ENCODE measurements around the gene GTF3C5.

The GTF3C5 gene, protein sequence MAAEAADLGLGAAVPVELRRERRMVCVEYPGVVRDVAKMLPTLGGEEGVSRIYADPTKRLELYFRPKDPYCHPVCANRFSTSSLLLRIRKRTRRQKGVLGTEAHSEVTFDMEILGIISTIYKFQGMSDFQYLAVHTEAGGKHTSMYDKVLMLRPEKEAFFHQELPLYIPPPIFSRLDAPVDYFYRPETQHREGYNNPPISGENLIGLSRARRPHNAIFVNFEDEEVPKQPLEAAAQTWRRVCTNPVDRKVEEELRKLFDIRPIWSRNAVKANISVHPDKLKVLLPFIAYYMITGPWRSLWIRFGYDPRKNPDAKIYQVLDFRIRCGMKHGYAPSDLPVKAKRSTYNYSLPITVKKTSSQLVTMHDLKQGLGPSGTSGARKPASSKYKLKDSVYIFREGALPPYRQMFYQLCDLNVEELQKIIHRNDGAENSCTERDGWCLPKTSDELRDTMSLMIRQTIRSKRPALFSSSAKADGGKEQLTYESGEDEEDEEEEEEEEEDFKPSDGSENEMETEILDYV

DNA sequence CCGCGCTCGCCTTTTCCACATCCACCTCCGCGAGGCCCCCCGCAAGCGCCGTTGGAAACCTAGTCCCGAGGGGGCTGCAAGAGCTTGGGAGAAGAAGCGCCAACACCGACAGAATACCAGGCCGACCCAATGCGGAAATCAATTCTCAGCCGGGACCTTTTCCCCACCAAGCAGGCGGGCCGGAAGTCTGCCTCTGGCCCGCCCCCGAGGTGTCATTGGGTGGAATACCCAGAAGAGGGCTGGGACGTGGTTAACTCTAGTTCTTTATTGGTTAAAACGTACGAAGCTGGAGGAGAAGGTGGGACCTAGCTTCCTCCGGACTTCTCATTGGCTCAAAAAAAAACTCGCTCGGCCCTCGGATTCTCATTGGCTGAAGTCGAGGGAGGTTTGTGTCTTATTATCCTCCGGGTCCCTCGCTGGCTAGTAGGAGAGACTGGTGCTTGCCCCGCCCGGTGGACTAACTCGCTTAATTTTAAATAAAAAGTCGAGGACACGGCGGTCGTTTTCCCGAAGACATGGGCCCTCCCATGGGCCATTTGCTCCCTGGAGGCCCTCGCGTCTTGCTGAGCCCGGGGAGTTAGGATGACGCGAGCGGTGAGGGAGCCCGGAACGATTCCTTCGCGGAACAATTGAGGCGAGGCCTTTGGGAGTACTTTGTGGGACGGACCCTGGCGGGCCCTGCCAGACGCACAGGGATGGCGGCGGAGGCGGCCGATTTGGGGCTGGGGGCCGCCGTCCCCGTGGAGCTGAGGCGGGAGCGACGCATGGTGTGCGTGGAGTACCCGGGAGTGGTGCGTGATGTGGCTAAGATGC is at the start of gene GTF3C5:
Gene GTF3C5, plus strand, starts transcription at position 681 of the 813 bp plus-strand sequence. Its CDS starts 15 bp downstream, at position 696.
- peak within 1 kb of the TSS; percentile 96 for H3K4me3 ChIP-seq (ENCODE audit: low read depth, low read length)
- TF ChIP-seq, protein P1, sequence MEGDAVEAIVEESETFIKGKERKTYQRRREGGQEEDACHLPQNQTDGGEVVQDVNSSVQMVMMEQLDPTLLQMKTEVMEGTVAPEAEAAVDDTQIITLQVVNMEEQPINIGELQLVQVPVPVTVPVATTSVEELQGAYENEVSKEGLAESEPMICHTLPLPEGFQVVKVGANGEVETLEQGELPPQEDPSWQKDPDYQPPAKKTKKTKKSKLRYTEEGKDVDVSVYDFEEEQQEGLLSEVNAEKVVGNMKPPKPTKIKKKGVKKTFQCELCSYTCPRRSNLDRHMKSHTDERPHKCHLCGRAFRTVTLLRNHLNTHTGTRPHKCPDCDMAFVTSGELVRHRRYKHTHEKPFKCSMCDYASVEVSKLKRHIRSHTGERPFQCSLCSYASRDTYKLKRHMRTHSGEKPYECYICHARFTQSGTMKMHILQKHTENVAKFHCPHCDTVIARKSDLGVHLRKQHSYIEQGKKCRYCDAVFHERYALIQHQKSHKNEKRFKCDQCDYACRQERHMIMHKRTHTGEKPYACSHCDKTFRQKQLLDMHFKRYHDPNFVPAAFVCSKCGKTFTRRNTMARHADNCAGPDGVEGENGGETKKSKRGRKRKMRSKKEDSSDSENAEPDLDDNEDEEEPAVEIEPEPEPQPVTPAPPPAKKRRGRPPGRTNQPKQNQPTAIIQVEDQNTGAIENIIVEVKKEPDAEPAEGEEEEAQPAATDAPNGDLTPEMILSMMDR (IDR thresholded peaks at IDR 0.05; ENCODE audit: low read depth, low read length) = no peak

DNA sequence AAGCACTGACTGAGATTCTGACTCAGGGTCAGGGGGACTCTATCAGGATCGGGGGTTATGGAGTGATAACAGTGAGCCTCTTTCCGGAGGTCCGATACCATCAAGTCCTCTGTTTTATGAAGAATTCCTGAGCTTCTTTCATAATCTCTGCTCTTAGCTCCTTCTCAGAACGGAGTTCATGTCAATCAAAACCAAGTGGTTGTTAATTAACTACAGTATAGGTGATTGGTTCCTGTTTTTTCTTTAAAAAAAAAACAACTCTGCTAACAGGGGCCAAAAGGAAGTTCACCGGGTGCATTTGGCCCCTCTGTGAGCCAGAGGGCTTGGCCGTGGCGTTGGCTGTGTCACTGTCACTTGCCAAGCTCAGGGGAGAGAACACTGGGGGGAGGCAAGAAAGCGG is 48.3 kb upstream of the GTF3C5 start:
- no peak overlapping the region for H3K4me3 ChIP-seq (ENCODE audit: low read depth, low read length)
- TF ChIP-seq, protein P1 (IDR thresholded peaks at IDR 0.05; ENCODE audit: low read depth, low read length) = no peak

DNA sequence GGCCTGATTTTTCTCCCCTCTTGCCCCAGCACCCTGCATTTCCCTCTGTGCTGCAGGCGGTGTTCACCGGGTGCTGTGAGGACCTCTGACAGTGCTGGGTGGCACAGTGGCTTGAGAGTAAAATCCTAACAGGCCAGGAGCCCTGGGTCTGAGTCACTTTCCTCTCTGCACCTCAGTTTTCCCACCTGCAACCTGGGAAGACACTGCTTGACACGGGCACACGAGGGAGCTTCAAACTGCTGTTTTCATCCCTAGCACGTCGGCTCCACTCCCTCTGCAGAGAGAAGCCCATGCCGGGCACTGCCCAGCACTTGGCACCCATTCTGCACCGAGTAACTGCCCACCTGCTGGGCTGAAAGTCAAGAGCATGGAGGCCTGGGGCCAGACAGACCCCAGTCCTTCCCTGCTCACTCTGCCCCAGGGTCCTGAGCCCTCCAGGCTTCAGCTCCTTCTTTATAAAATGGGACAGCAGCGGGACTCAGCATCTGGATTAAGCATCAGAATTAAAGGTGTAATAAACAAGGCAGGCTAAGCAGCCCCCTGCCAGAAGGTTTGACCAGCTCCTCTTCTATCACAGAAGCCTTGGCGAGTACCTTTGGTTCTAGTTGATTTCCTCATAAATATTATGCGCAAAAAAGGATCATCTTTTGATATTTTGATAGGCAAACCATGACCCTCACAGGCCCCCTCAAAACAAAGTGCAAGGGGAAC is 47.2 kb upstream of the GTF3C5 start:
- TF ChIP-seq, protein P1 (IDR thresholded peaks at IDR 0.05; ENCODE audit: low read depth, low read length) = no peak
- H3K4me3 ChIP-seq (ENCODE audit: low read depth, low read length) = no peak overlapping the region

DNA sequence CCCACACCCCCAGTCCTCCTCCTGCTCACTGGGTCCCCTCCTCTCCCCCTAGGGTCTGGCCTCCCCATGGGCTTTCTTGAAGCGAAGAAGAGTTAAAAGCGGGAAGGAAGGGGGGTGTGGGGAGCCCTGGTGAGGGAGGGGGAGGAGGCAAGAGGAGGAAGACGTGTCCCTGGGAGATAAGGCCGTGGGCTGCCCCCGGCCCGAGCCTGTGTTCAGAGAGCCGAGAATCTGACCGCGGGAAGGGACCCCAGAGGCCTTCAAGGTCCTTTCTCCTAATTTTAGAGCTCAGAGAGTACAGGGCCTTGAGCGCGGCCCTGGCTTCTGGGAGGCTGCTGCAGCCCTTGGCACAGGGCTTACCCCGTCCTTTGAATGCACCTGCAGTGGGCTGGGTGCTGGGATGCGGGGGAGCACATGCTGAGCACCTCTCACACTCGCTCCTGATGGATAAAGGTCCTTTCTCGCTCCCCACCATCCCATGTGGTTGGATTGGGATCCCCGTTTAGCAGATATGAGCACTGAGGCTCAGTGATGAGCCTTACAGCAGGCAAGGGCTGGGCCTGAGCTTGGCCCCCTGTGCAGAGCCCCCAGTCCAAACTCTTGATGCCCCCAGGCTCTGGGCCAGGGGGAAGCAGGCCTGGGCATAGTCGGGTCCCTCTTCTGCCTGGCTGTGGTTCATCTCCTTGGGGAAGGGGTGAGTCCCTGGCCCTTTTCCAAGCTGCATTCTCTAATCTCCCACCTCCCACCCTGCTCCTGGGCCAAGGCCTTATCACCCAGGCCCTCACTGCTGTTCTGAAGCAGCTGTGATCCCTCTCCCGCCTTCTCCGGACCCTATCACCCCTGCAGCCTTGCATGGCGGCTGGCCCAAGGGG is 46.4 kb upstream of the GTF3C5 start:
- H3K4me3 ChIP-seq (ENCODE audit: low read depth, low read length) = no peak overlapping the region

DNA sequence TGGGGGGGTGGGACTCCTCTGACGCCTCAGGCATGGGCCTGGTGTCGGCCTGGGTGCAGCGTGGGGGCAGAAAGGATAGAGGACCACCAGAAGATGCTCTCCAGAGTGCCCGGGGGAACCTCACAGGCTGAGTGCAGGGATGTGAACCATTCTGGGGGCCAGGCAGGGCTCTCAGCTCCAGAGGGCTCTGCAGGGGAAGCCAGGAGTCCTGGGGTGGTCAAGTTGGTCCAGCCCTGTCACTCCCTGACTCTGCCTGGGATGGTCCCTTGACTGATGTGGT is 45.8 kb upstream of the GTF3C5 start:
- no peak overlapping the region for H3K4me3 ChIP-seq (ENCODE audit: low read depth, low read length)
- TF ChIP-seq, protein P1 (IDR thresholded peaks at IDR 0.05; ENCODE audit: low read depth, low read length) = no peak

More for the DNA sequence above, 46.4 kb upstream of the GTF3C5 start:
- TF ChIP-seq, protein P1 (IDR thresholded peaks at IDR 0.05; ENCODE audit: low read depth, low read length) = no peak

DNA sequence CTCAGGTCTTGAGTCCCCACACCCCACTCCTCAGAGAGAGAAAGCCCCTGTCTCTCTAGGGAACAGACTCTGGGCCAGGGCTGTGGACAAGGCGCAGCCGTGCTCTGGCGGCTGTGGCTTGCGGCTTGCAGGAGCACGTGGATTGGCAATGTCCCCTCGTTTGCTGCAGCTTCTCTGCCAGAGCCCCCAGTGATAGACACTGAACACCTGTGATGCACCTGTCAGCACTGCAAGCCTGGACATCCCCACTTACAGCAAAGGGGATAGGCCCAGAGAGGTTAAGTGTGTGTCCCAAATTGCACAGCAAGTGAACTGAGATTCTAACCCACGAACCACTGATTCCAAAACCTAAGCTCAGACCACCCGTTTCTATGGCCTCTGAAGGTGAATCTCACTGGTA is 45.3 kb upstream of the GTF3C5 start:
- no peak overlapping the region for H3K4me3 ChIP-seq (ENCODE audit: low read depth, low read length)
- TF ChIP-seq, protein P1 (IDR thresholded peaks at IDR 0.05; ENCODE audit: low read depth, low read length) = no peak

Measured in WI38 (cell line).